ENCODE measurements around the gene SERPINA6. TPM values are rescaled to one million over a fixed set of nuclear protein-coding genes. Genes with fewer than 3 reads are reported as not detected.

Gene SERPINA6
- total RNA-seq, 2 donors from 2014 or later, result 3.4 to 5.7 TPM

- Histone ChIP-seq H3K27me3 (no peaks in the 10 kb centered on the region), H3K36me3 (no peaks in the 10 kb centered on the region), H3K4me1 (no peaks in the 10 kb centered on the region), H3K27ac (no peak overlapping the region), H3K4me3 (no peak overlapping the region), H3K9me3 (no peaks in the 10 kb centered on the region), H3K9ac (ENCODE audit: low read depth in 2 of 2, low read length in 2 of 2) (no peak overlapping the region)
- TF ChIP-seq, protein P1, sequence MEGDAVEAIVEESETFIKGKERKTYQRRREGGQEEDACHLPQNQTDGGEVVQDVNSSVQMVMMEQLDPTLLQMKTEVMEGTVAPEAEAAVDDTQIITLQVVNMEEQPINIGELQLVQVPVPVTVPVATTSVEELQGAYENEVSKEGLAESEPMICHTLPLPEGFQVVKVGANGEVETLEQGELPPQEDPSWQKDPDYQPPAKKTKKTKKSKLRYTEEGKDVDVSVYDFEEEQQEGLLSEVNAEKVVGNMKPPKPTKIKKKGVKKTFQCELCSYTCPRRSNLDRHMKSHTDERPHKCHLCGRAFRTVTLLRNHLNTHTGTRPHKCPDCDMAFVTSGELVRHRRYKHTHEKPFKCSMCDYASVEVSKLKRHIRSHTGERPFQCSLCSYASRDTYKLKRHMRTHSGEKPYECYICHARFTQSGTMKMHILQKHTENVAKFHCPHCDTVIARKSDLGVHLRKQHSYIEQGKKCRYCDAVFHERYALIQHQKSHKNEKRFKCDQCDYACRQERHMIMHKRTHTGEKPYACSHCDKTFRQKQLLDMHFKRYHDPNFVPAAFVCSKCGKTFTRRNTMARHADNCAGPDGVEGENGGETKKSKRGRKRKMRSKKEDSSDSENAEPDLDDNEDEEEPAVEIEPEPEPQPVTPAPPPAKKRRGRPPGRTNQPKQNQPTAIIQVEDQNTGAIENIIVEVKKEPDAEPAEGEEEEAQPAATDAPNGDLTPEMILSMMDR (IDR thresholded peaks at IDR 0.05), result no peak
- DNase-seq, result no peak
- intact Hi-C loops (cut with DNase I), result no loop called here
These were observed 32.9 kb downstream of the SERPINA6 start for GRCh38 chr14:94290197-94290596.

DNA sequence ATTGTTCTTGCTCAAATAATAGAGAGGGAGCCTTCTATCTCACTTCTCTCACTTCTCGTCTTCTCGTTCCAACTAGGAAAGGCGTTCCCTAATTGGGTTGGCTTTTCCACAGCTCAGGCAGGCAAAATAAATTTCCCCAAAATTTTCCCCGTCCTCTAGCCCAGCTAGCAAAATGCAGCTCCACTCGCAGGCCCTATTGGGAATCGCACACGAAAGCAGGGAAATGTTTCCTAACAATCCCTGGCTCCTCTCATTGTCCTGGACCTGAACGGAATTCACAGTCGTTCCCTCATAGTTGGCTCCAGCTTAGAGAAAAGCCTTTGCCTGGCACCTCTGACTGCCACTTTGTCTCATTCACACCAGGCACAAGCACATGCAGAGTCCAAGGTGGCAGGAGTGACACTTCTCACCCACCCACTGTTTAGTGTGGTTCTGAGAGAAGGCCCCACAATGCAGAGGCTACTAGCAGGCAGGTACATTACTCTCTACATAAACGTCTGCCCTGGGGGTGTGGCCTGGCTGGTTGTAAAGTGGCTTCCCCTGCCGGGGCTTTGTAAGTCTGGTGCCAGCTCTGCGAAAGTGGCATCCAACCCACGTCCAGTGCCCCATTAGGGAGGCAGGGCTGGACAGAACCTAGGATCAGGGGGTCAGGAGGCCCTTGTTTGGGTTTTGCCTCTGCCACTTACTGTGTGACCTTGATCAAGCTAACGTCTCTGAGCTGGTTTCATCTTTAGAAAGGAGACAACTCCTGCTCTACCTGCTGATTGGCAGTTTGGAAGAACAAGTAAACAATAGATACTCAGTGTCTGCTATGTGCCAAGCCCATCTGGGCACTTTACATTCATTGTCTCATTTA lies 34.3 kb downstream of the SERPINA6 start:
- Histone ChIP-seq H3K4me3 (no peak overlapping the region), H3K9ac (ENCODE audit: low read depth in 2 of 2, low read length in 2 of 2) (no peak overlapping the region), H3K27ac (no peak overlapping the region), H3K36me3 (no peaks in the 10 kb centered on the region), H3K27me3 (no peaks in the 10 kb centered on the region), H3K9me3 (no peaks in the 10 kb centered on the region), H3K4me1 (no peaks in the 10 kb centered on the region)
- intact Hi-C loops (cut with DNase I), result no loop called here
- TF ChIP-seq, protein P1 (IDR thresholded peaks at IDR 0.05), result no peak
- no peak for DNase-seq

GRCh38 chr14:94285158-94285557 lies 38.0 kb downstream of the SERPINA6 start:
- Histone ChIP-seq H3K27me3 (no peaks in the 10 kb centered on the region), H3K4me3 (no peak overlapping the region), H3K9me3 (no peaks in the 10 kb centered on the region), H3K9ac (ENCODE audit: low read depth in 2 of 2, low read length in 2 of 2) (no peak overlapping the region), H3K27ac (no peak overlapping the region), H3K36me3 (no peaks in the 10 kb centered on the region), H3K4me1 (no peaks in the 10 kb centered on the region)
- TF ChIP-seq, protein P1 (IDR thresholded peaks at IDR 0.05), result no peak
- intact Hi-C loops (cut with DNase I), result no loop called here
- DNase-seq, result no peak

DNA sequence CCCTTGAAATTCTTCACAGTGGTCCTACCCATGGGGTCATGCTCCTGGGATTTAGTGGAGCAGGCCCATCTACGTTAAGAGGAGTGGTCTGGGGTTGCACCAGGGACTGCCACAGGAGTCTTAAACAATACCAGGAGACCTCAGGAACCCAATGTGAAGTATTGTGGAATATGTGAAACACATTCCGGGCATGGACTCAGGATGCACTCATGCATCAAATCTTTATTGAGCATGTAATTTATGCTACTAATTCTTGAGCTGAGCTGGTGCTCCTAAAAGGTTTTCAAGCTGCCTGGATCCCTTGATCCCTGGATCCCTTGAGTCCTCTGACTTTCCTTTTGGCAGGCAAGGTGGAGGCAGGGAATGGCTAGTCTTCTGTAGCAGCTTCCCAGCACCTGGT lies 38.9 kb downstream of the SERPINA6 start:
- TF ChIP-seq, protein P1 (IDR thresholded peaks at IDR 0.05), result no peak

GRCh38 chr14:94282991-94283723 lies 40.0 kb downstream of the SERPINA6 start:
- H3K27ac ChIP-seq, result no peak overlapping the region
- TF ChIP-seq, protein P1 (IDR thresholded peaks at IDR 0.05), result no peak
- DNase-seq, result no peak

More for the DNA sequence above, 38.9 kb downstream of the SERPINA6 start:
- H3K4me3 ChIP-seq, result no peak overlapping the region
- H3K9me3 ChIP-seq, result no peaks in the 10 kb centered on the region
- H3K4me1 ChIP-seq, result no peaks in the 10 kb centered on the region
- intact Hi-C loops (cut with DNase I), result no loop called here
- H3K36me3 ChIP-seq, result no peaks in the 10 kb centered on the region
- no peak overlapping the region for H3K27ac ChIP-seq
- no peaks in the 10 kb centered on the region for H3K27me3 ChIP-seq
- no peak for DNase-seq
- H3K9ac ChIP-seq (ENCODE audit: low read depth in 2 of 2, low read length in 2 of 2), result no peak overlapping the region

More at GRCh38 chr14:94282991-94283723, 40.0 kb downstream of the SERPINA6 start:
- Histone ChIP-seq H3K4me1 (no peaks in the 10 kb centered on the region), H3K36me3 (no peaks in the 10 kb centered on the region), H3K4me3 (no peak overlapping the region), H3K9me3 (no peaks in the 10 kb centered on the region), H3K9ac (ENCODE audit: low read depth in 2 of 2, low read length in 2 of 2) (no peak overlapping the region), H3K27me3 (no peaks in the 10 kb centered on the region)
- intact Hi-C loops (cut with DNase I), result no loop called here
